Prostate gland (tissue), 2 donors: Measurements from ENCODE around the gene ZNF133.

Experiments used
- CTCF ChIP-seq, 4 experiments: fragments of 200-600 bp in 2 of 4; fragments of 450-650 bp in 2 of 4; sonication (generic) in 2 of 4; IDR thresholded peaks; 1 replicate in 3 of 4; 2 replicates in 1 of 4; pipeline ENCODE4 v1.5.1; 2016 to 2019; ENCODE audit warnings: antibody characterized with exemption in 4 of 4, mild to moderate bottlenecking in 2 of 4, moderate library complexity in 2 of 4
- POLR2A ChIP-seq: fragments of 450-650 bp; IDR thresholded peaks from one replicate; pipeline ENCODE4 v1.6.1; 2016; ENCODE audit warnings: antibody characterized with exemption, mild to moderate bottlenecking

- TF ChIP-seq POLR2A = no peak
- TF ChIP-seq CTCF (IDR thresholded peaks at IDR 0.05) = no peak
Measured at GRCh38 chr20:18254615-18255014, 33.7 kb upstream of the ZNF133 start.
